Measurements from ENCODE around the gene THSD4. TPM values are rescaled to one million over a fixed set of nuclear protein-coding genes. Genes with fewer than 3 reads are reported as not detected.
A peak's percentile ranks its signal among the peaks of the same experiment; 100 is the strongest.

The THSD4 gene
- total and polyA plus RNA-seq, 7 donors, result 0.21 to 3.1 (median 1.8) TPM

DNA sequence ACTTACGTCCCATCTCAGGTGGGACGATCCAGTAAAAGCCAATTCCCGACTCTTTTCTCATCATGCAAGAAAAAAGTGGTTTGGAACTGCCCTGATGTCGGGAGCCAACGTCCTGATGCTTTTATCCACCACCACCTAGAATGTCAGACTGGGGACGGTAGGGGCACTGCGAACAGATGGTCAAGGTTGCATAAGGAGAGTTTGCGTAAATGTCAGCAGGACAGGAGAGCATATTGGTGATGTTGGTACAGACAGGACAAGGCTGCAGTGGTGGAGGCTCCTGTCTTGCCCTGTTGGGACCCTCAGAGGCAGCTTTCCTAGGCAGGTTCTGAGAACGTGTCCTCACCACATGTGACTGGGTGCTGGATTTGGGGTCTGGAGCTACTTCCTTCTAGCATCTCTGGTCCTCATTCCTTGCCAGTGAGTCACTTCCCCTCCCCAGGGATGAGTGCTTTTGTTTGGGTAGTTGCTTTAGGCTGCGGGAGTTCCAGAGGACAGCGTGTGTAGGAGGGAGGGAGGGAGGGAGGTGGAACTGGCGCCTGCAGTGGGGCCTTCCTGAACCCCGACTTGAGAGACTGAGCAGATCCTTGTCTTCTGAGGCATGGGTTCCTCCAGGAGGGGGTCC, 21.0 kb downstream of the THSD4 start:
- TF ChIP-seq, protein P1, sequence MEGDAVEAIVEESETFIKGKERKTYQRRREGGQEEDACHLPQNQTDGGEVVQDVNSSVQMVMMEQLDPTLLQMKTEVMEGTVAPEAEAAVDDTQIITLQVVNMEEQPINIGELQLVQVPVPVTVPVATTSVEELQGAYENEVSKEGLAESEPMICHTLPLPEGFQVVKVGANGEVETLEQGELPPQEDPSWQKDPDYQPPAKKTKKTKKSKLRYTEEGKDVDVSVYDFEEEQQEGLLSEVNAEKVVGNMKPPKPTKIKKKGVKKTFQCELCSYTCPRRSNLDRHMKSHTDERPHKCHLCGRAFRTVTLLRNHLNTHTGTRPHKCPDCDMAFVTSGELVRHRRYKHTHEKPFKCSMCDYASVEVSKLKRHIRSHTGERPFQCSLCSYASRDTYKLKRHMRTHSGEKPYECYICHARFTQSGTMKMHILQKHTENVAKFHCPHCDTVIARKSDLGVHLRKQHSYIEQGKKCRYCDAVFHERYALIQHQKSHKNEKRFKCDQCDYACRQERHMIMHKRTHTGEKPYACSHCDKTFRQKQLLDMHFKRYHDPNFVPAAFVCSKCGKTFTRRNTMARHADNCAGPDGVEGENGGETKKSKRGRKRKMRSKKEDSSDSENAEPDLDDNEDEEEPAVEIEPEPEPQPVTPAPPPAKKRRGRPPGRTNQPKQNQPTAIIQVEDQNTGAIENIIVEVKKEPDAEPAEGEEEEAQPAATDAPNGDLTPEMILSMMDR (IDR thresholded peaks at IDR 0.05), result no peak
- intact Hi-C loops (cut with DNase I), result no loop called here
- Histone ChIP-seq H3K27me3 (ENCODE audit: insufficient read depth in 3 of 3, low read length in 2 of 3) (no peaks in the 10 kb centered on the region), H3K36me3 (ENCODE audit: insufficient read depth in 1 of 2, low read depth in 1 of 2) (no peaks in the 10 kb centered on the region), H3K4me1 (peaks cover 25% of the 10 kb centered on the region), H3K9me3 (no peaks in the 10 kb centered on the region), H3K4me3 (no peak overlapping the region), H3K27ac (no peak overlapping the region)
- peak in 1 of 4 donors; percentile 24 for ATAC-seq
- whole genome bisulfite sequencing, 3 donors, result 77 to 85% (median 82%) methylated on average over 13 of the region's 13 CpGs
- no peak for DNase-seq

GRCh38 chr15:71136793-71137518, 21.7 kb downstream of the THSD4 start:
- Histone ChIP-seq H3K36me3 (ENCODE audit: insufficient read depth in 1 of 2, low read depth in 1 of 2) (no peaks in the 10 kb centered on the region), H3K27me3 (ENCODE audit: insufficient read depth in 3 of 3, low read length in 2 of 3) (no peaks in the 10 kb centered on the region), H3K4me1 (peaks cover 25% of the 10 kb centered on the region), H3K27ac (no peak overlapping the region), H3K9me3 (no peaks in the 10 kb centered on the region), H3K4me3 (no peak overlapping the region)
- 73 to 79% (median 76%) methylated on average over 11 of the region's 11 CpGs for WGBS, 3 donors
- intact Hi-C loops (cut with DNase I), result no loop called here
- ATAC-seq, result no peak
- DNase-seq, result no peak
- TF ChIP-seq, protein P1 (IDR thresholded peaks at IDR 0.05), result no peak

DNA sequence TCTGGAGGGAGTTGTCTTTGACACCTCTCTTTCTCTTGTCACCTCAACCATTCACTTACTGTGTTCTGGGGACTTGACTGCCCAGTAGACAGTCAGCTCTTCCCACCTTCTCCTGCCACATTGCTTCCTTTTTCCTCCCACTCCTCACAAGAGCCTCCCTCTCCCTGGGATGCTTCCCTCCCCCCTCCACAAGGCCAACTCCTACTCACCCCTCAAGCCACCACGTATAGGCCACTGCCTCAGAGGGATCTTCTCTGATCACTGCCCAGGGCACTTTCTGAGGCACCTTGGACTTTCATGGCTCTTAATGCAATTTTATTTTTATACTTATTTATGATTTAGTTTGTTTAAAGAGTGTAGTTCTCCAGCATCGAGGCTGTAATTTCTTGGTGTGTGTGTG, 23.2 kb downstream of the THSD4 start:
- Histone ChIP-seq H3K27me3 (ENCODE audit: insufficient read depth in 3 of 3, low read length in 2 of 3) (no peaks in the 10 kb centered on the region), H3K27ac (no peak overlapping the region), H3K4me1 (peaks cover 20% of the 10 kb centered on the region), H3K36me3 (ENCODE audit: insufficient read depth in 1 of 2, low read depth in 1 of 2) (no peaks in the 10 kb centered on the region), H3K4me3 (no peak overlapping the region), H3K9me3 (no peaks in the 10 kb centered on the region)
- intact Hi-C loops (cut with DNase I), result no loop called here
- TF ChIP-seq, protein P1 (IDR thresholded peaks at IDR 0.05), result no peak
- DNase-seq, result no peak
- no peak for ATAC-seq
- 92 to 98% (median 93%) methylated on average over 2 of the region's 2 CpGs for WGBS, 3 donors

- DNase-seq, result no peak
- intact Hi-C loops (cut with DNase I), result no loop called here
- Histone ChIP-seq H3K36me3 (ENCODE audit: insufficient read depth in 1 of 2, low read depth in 1 of 2) (no peaks in the 10 kb centered on the region), H3K27ac (no peak overlapping the region), H3K9me3 (no peaks in the 10 kb centered on the region), H3K4me1 (peaks cover 19% of the 10 kb centered on the region), H3K4me3 (no peak overlapping the region), H3K27me3 (ENCODE audit: insufficient read depth in 3 of 3, low read length in 2 of 3) (no peaks in the 10 kb centered on the region)
- ATAC-seq, result no peak
- TF ChIP-seq, protein P1 (IDR thresholded peaks at IDR 0.05), result no peak
- 78 to 91% (median 79%) methylated on average over 1 of the region's 1 CpG for WGBS, 3 donors
Measured at GRCh38 chr15:71139241-71139640, 24.0 kb downstream of the THSD4 start.
